Measurements from ENCODE around the gene HSPD1. TPM values are rescaled to one million over a fixed set of nuclear protein-coding genes. Genes with fewer than 3 reads are reported as not detected.

HSPD1 gene
- total and polyA plus RNA-seq, 10 of the 15 experiments (the other 5 are each of a cell fraction or from before 2014, with no cell fraction given), result 345 to 1,169 (median 695) TPM

DNA sequence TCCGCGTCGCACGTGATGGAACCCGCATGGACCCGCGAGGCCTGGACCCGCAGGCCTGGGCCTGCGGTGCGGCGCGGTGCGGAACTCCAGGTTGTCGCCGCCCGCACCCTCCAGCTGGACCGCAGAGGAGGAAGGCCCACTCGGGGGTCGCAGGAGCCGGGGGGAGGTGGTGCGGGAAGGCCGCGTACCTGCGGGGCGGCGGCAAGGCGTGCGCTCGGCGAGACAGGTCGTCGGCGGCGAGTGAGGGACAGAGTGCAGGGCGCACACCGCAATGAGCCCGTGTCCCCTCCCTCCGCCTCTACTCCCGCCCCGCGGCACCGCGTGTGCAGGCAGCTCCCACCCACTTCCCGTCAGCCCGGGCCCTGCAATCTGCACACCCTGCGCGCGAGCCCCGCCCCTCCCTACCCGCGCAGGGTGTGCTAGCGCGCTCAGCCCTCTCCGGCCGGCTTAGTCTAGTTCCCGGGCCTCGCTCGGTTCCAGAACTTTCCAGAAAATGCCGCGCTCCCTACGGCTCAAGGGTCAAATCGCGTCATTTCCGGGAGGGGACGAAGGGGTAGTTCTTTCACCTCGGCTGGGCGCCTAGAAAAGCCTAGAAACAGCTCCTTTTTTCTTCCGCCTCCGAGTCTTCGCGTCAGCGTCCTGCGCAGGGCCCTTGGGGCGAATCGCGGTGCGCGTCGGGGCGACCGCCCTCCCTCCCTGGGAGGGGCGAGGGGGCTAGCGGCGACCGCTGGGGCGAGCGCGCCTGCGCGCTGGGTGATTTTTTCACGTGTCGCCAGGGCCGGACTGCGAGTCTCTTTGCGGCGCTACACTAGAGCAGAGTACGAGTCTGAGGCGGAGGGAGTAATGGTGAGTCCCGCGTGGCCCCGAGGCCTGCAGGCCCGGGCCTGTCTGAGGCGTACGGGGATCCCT is at the start of gene HSPD1, which contains the start of gene HSPE1 (continued):
- TF ChIP-seq POLR2AphosphoS5 (IDR thresholded peaks at IDR 0.05; ENCODE audit: low read length) (peak; percentile 90), MAX (IDR thresholded peaks at IDR 0.05; ENCODE audit: low read depth, low read length) (peak; percentile 62), TARDBP (IDR thresholded peaks at IDR 0.05; ENCODE audit: borderline replicate concordance) (peak; percentile 82), MYB (IDR thresholded peaks at IDR 0.05; ENCODE audit: borderline replicate concordance, low read depth, low read length) (no peak), CTCF (IDR thresholded peaks at IDR 0.05 in 2 of 3, conservative IDR thresholded peaks at IDR 0.05 in 1 of 3; ENCODE audit: control insufficient read depth in 2 of 3, extremely low read depth in 1 of 3, insufficient read depth in 1 of 3, low read depth in 3 of 3, low read length in 3 of 3) (no peak), RB1 (IDR thresholded peaks at IDR 0.05; ENCODE audit: borderline replicate concordance) (peak; percentile 99; the same call in 1 of the 2 replicates), SRF (IDR thresholded peaks at IDR 0.05; ENCODE audit: low read depth in 2 of 2, low read length in 2 of 2) (peak in 1 of 2 experiments; percentile 80; a peak in 2 of 4 replicates), NBN (IDR thresholded peaks at IDR 0.05) (peak; percentile 100), FOXK2 (IDR thresholded peaks at IDR 0.05) (peak; percentile 60), CHD4 (IDR thresholded peaks at IDR 0.05) (no peak), IRF3 (IDR thresholded peaks at IDR 0.05) (0 out of 2 replicates have a peak, but pooled peaks have one; percentile 15), NFIC (IDR thresholded peaks at IDR 0.05; ENCODE audit: low read depth, low read length) (peak; percentile 44; the same call in 1 of the 2 replicates), SREBF2 (IDR thresholded peaks at IDR 0.05; ENCODE audit: low read length) (no peak), TCF3 (IDR thresholded peaks at IDR 0.05; ENCODE audit: borderline replicate concordance, insufficient read depth, low read depth, low read length) (peak; percentile 54; the same call in 1 of the 2 replicates), CREB1 (IDR thresholded peaks at IDR 0.05; ENCODE audit: low read depth) (peak; percentile 98), EGR1 (IDR thresholded peaks at IDR 0.05; ENCODE audit: borderline replicate concordance in 1 of 2, low read depth in 2 of 2, low read length in 2 of 2) (peak in 1 of 2 experiments; percentile 66; a peak in 1 of 3 replicates), SMAD1 (IDR thresholded peaks at IDR 0.05; ENCODE audit: low read depth, partially characterized antibody) (no peak)
- TF ChIP-seq, protein P1, sequence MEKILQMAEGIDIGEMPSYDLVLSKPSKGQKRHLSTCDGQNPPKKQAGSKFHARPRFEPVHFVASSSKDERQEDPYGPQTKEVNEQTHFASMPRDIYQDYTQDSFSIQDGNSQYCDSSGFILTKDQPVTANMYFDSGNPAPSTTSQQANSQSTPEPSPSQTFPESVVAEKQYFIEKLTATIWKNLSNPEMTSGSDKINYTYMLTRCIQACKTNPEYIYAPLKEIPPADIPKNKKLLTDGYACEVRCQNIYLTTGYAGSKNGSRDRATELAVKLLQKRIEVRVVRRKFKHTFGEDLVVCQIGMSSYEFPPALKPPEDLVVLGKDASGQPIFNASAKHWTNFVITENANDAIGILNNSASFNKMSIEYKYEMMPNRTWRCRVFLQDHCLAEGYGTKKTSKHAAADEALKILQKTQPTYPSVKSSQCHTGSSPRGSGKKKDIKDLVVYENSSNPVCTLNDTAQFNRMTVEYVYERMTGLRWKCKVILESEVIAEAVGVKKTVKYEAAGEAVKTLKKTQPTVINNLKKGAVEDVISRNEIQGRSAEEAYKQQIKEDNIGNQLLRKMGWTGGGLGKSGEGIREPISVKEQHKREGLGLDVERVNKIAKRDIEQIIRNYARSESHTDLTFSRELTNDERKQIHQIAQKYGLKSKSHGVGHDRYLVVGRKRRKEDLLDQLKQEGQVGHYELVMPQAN (conservative IDR thresholded peaks at IDR 0.05), result peak; percentile 92
- TF ChIP-seq, protein P2, sequence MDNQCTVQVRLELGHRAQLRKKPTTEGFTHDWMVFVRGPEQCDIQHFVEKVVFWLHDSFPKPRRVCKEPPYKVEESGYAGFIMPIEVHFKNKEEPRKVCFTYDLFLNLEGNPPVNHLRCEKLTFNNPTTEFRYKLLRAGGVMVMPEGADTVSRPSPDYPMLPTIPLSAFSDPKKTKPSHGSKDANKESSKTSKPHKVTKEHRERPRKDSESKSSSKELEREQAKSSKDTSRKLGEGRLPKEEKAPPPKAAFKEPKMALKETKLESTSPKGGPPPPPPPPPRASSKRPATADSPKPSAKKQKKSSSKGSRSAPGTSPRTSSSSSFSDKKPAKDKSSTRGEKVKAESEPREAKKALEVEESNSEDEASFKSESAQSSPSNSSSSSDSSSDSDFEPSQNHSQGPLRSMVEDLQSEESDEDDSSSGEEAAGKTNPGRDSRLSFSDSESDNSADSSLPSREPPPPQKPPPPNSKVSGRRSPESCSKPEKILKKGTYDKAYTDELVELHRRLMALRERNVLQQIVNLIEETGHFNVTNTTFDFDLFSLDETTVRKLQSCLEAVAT (IDR thresholded peaks at IDR 0.05), result peak; percentile 42; the same call in 1 of the 2 replicates
- TF ChIP-seq, protein P3, sequence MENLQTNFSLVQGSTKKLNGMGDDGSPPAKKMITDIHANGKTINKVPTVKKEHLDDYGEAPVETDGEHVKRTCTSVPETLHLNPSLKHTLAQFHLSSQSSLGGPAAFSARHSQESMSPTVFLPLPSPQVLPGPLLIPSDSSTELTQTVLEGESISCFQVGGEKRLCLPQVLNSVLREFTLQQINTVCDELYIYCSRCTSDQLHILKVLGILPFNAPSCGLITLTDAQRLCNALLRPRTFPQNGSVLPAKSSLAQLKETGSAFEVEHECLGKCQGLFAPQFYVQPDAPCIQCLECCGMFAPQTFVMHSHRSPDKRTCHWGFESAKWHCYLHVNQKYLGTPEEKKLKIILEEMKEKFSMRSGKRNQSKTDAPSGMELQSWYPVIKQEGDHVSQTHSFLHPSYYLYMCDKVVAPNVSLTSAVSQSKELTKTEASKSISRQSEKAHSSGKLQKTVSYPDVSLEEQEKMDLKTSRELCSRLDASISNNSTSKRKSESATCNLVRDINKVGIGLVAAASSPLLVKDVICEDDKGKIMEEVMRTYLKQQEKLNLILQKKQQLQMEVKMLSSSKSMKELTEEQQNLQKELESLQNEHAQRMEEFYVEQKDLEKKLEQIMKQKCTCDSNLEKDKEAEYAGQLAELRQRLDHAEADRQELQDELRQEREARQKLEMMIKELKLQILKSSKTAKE (IDR thresholded peaks at IDR 0.05; ENCODE audit: low read depth, poor library complexity, severe bottlenecking), result peak; percentile 97
